K562 (cell line): ENCODE measurements around the gene ZCCHC24. TPM values are rescaled to one million over a fixed set of nuclear protein-coding genes. Genes with fewer than 3 reads are reported as not detected.

Experiments
- AFF1 ChIP-seq, 2 experiments: fragments of 450-650 bp; IDR thresholded peaks; 2 replicates each; pipeline ENCODE4 v1.6.1; 2018; ENCODE audit warnings: mild to moderate bottlenecking in 2 of 2, low read depth in 1 of 2; ENCODE audit not compliant: partially characterized antibody in 2 of 2
- ARID2 ChIP-seq: fragments of 450-650 bp; IDR thresholded peaks from 2 replicates; pipeline ENCODE4 v1.6.1; 2017; ENCODE audit warnings: antibody characterized with exemption, mild to moderate bottlenecking
- CXXC5 ChIP-seq: fragments of 250-450 bp; sonication (Bioruptor Pico); IDR thresholded peaks from 2 replicates; pipeline ENCODE4 v1.8.0; 2022; ENCODE audit warnings: inconsistent platforms, mild to moderate bottlenecking, moderate library complexity
- DIDO1 ChIP-seq: fragments of 450-650 bp; IDR thresholded peaks from 2 replicates; pipeline ENCODE4 v1.6.1; 2016; ENCODE audit warnings: low read depth, missing biosample characterization, missing genetic modification characterization
- GABPB1 ChIP-seq: sonication (generic); formaldehyde crosslinking; IDR thresholded peaks from 2 replicates; pipeline ENCODE4 v1.8.0; 2022; ENCODE audit warnings: mild to moderate bottlenecking, missing genetic modification reagents
- LEF1 ChIP-seq: fragments of 450-650 bp; IDR thresholded peaks from 2 replicates; pipeline ENCODE4 v1.6.1; 2016; ENCODE audit warnings: mild to moderate bottlenecking
- MCM2 ChIP-seq: fragments of 450-650 bp; IDR thresholded peaks from 2 replicates; pipeline ENCODE4 v1.6.1; 2017; ENCODE audit warnings: low read depth, mild to moderate bottlenecking
- NR0B1 ChIP-seq: fragments of 450-650 bp; IDR thresholded peaks from one replicate; pipeline ENCODE4 v1.6.1; 2018; ENCODE audit warnings: mild to moderate bottlenecking, moderate library complexity; ENCODE audit not compliant: partially characterized antibody
- NUFIP1 ChIP-seq: fragments of 450-650 bp; IDR thresholded peaks from 2 replicates; pipeline ENCODE4 v1.6.1; 2018; ENCODE audit not compliant: partially characterized antibody
- SMARCE1 ChIP-seq: fragments of 450-650 bp; IDR thresholded peaks from 2 replicates; pipeline ENCODE4 v1.7.1; 2016; ENCODE audit warnings: mild to moderate bottlenecking
- TBP ChIP-seq: optimal IDR thresholded peaks from 2 replicates; pipeline ENCODE3; 2011; ENCODE audit warnings: low read depth, low read length, improper control_type of control experiment
- ZEB2 ChIP-seq: fragments of 450-650 bp; IDR thresholded peaks from 2 replicates; pipeline ENCODE4 v1.6.1; 2016
- ZNF407 ChIP-seq: fragments of 450-650 bp; IDR thresholded peaks from 2 replicates; pipeline ENCODE4 v1.6.1; 2016; ENCODE audit warnings: low read depth
- polyA plus RNA-seq, 8 experiments: library from polyadenylated mRNA; depleted of rRNA in 4 of 8; stranded (reverse) in 5 of 8; unstranded in 3 of 8; fragments of >200 nt; fragmentation: Nextera tagmentation in 2 of 8; fragmentation: Illumina TruSeq in 1 of 8; extraction: Ambion mirVana in 2 of 8; extraction: Trizol in 1 of 8; gene quantifications; 2 replicates each; pipeline versions ENCODE4 v1.2.1 to v1.2.3, GENCODE V29; 2011 to 2014; ENCODE audit warnings: inconsistent platforms in 1 of 8, missing spikeins in 1 of 8
- total RNA-seq, 7 experiments: library from RNA; depleted of rRNA in 6 of 7; stranded (reverse); fragments of >200 nt in 6 of 7; fragmentation: Illumina TruSeq in 2 of 7; extraction: Trizol in 2 of 7; gene quantifications; 2 replicates each; pipeline versions ENCODE4 v1.2.1 to v1.2.3, GENCODE V29; 2011 to 2021; ENCODE audit warnings: low replicate concordance in 1 of 7

ZCCHC24 gene
- total and polyA plus RNA-seq, 9 of the 15 experiments (the other 6 are each of a cell fraction or from before 2014, with no cell fraction given) = 0.84 to 11.0 (median 4.6) TPM

GRCh38 chr10:79445977-79446757 lies 743 bp upstream of the ZCCHC24 start (continued):
- TF ChIP-seq SMARCE1 (peak; percentile 96), LEF1 (peak; percentile 92), DIDO1 (peak; percentile 89), ZNF407 (peak; percentile 68; the same call in 1 of the 2 replicates), ARID2 (peak; percentile 87; the same call in 1 of the 2 replicates), NUFIP1 (peak; percentile 22), AFF1 (IDR thresholded peaks at IDR 0.05; ENCODE audit: low read depth in 1 of 2, partially characterized antibody in 2 of 2) (peak; percentile 78 to 94), CXXC5 (CRISPR knock-in tag) (no peak; the same call in none of the 2 replicates), NR0B1 (no peak), ZEB2 (peak; percentile 91), GABPB1 (CRISPR knock-in tag) (peak; percentile 11; the same call in 1 of the 2 replicates), TBP (peak; percentile 72), MCM2 (no peak)
